GM21619 (cell line): ENCODE results near the gene GGT7.

Source experiments
- ATAC-seq: cut with Tn5 transposase; IDR thresholded peaks from one replicate; pipeline ENCODE4 v1.9.1; 2021; ENCODE audit not compliant: unreplicated experiment

Gene GGT7

DNA sequence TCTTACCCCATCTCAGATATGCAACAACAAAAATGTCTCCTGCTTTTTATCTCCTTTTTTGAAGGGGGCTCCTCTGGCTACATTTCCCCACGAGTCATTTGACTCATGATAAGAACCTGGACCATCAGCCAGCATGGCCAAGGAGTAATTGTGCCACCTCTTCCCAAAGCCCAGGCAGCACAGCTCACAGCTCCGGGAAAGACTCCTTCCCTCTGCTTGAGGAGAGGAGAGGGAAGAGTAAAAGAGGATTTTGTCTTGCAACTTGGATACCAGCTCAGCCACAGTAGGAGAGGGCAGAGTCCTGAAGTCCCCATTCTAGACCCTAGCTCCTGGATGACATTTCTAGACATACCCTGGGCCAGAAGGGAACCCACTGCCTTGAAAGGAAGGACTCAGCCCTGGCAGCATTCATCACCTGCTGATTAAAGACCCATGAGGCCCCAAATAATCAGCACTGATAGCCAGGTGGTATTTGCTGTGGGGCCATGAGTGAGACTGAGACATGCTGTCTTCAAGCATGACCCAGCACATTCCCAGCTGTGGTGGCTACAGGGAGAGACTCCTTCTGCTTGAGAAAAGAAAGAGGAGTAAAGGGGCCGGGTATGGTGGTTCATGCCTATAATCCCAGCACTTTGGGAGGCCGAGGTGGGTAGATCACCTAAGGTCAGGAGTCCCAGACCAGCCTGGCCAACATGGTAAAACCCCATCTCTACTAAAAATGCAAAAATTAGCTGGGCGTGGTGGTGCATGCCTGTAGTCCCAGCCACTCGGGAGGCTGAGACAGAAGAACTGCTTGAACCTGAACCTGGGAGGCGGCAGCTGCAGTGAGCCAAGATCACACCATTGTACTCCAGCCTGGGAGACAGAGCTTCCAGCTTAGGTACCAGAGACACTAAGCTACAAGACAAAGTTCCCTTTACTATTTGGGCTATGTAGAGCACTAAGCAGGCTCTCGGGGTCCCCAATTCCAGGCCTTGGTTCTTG is 75.4 kb downstream of the GGT7 start:
- no peak for ATAC-seq
